CD14-positive monocyte (primary cell): Measurements from ENCODE around the gene GASK1A. TPM values are rescaled to one million over a fixed set of nuclear protein-coding genes. Genes with fewer than 3 reads are reported as not detected.

Experiments used
- DNase-seq, 3 donors: peaks; one replicate each; pipeline ENCODE4 v3.0.0-alpha.2; 2011 to 2022
- H2AFZ ChIP-seq: 2 replicates; pipeline ENCODE4 v1.6.0; 2012; ENCODE audit warnings: mild to moderate bottlenecking, low read depth, low read length, inconsistent platforms; ENCODE audit not compliant: insufficient read depth, poor library complexity, severe bottlenecking
- H3K27ac ChIP-seq, 2 donors: 1 replicate in 1 of 2; 2 replicates in 1 of 2; pipeline ENCODE4 v1.5.1; 2012 to 2013; ENCODE audit warnings: low read length in 2 of 2, control low read depth in 1 of 2, inconsistent platforms in 1 of 2, low read depth in 1 of 2, mild to moderate bottlenecking in 1 of 2
- H3K27me3 ChIP-seq, 2 donors: one replicate each; pipeline versions ENCODE4 v1.6.0 to v1.6.1; 2011 to 2013; ENCODE audit warnings: low read length in 2 of 2; ENCODE audit not compliant: control insufficient read depth in 2 of 2, insufficient read depth in 2 of 2
- H3K36me3 ChIP-seq, 2 donors: replicated peaks in 1 of 2; 1 replicate in 1 of 2; 2 replicates in 1 of 2; pipeline versions ENCODE4 v1.5.1 to v1.6.1; 2012 to 2013; ENCODE audit warnings: low read length in 2 of 2, control low read depth in 1 of 2, inconsistent platforms in 1 of 2, mild to moderate bottlenecking in 1 of 2; ENCODE audit not compliant: insufficient read depth in 2 of 2, control insufficient read depth in 1 of 2
- H3K4me1 ChIP-seq, 2 donors: 1 replicate in 1 of 2; 2 replicates in 1 of 2; pipeline versions ENCODE4 v1.5.1 to v1.6.1; 2012 to 2013; ENCODE audit warnings: low read length in 2 of 2, control low read depth in 1 of 2, inconsistent platforms in 1 of 2, mild to moderate bottlenecking in 1 of 2, moderate library complexity in 1 of 2; ENCODE audit not compliant: insufficient read depth in 2 of 2, control insufficient read depth in 1 of 2
- H3K4me2 ChIP-seq: replicated peaks from 2 replicates; pipeline ENCODE3; 2012; ENCODE audit warnings: low read length, moderate library complexity, mild to moderate bottlenecking; ENCODE audit not compliant: poor library complexity, severe bottlenecking; ENCODE audit errors: extremely low read depth
- H3K4me3 ChIP-seq, 3 experiments: fragments of 200-600 bp in 1 of 3; sonication (generic) in 1 of 3; replicated peaks in 1 of 3; 1 replicate in 2 of 3; 2 replicates in 1 of 3; pipeline ENCODE4 v1.5.1; 2011 to 2013; ENCODE audit warnings: low read length in 3 of 3, mild to moderate bottlenecking in 3 of 3, control low read depth in 2 of 3, low read depth in 2 of 3, inconsistent platforms in 1 of 3, moderate library complexity in 1 of 3
- H3K79me2 ChIP-seq: 2 replicates; pipeline ENCODE4 v1.6.0; 2012; ENCODE audit warnings: mild to moderate bottlenecking, control low read depth, inconsistent platforms, low read length, moderate library complexity; ENCODE audit not compliant: insufficient read depth
- H3K9ac ChIP-seq: 2 replicates; pipeline ENCODE4 v1.6.0; 2017; ENCODE audit warnings: low read length, mild to moderate bottlenecking; ENCODE audit not compliant: insufficient read depth, poor library complexity, severe bottlenecking
- H3K9me3 ChIP-seq, 2 donors: replicated peaks in 1 of 2; 1 replicate in 1 of 2; 2 replicates in 1 of 2; pipeline versions ENCODE4 v1.5.1 to v1.6.1; 2012 to 2013; ENCODE audit warnings: low read length in 2 of 2, control low read depth in 1 of 2; ENCODE audit not compliant: control insufficient read depth in 1 of 2, insufficient read depth in 1 of 2
- H4K20me1 ChIP-seq: 2 replicates; pipeline ENCODE4 v1.6.0; 2012; ENCODE audit warnings: mild to moderate bottlenecking, low read length, control low read depth, moderate library complexity; ENCODE audit not compliant: insufficient read depth
- H3K27ac Mint-ChIP-seq, 7 donors: one replicate each; pipeline ENCODE4 v1.8.0; 2020; ENCODE audit warnings: mild to moderate bottlenecking in 7 of 7, mixed read lengths in 7 of 7, moderate library complexity in 6 of 7, inconsistent platforms in 2 of 7
- H3K27me3 Mint-ChIP-seq, 3 donors: one replicate each; pipeline ENCODE4 v1.8.0; 2021 to 2022; ENCODE audit warnings: low read depth in 3 of 3, mild to moderate bottlenecking in 3 of 3, mixed read lengths in 3 of 3, moderate library complexity in 3 of 3, inconsistent platforms in 1 of 3
- H3K36me3 Mint-ChIP-seq, 2 donors: one replicate each; pipeline ENCODE4 v1.8.0; 2020; ENCODE audit warnings: mixed read lengths in 2 of 2, inconsistent platforms in 1 of 2, mild to moderate bottlenecking in 1 of 2
- H3K4me1 Mint-ChIP-seq: one replicate; pipeline ENCODE4 v1.8.0; 2020; ENCODE audit warnings: mild to moderate bottlenecking, mixed read lengths
- H3K4me3 Mint-ChIP-seq, 2 donors: one replicate each; pipeline ENCODE4 v1.8.0; 2020; ENCODE audit warnings: mild to moderate bottlenecking in 2 of 2, mixed read lengths in 2 of 2, moderate library complexity in 1 of 2
- H3K9me3 Mint-ChIP-seq, 7 donors: one replicate each; pipeline ENCODE4 v1.8.0; 2020 to 2022; ENCODE audit warnings: mixed read lengths in 7 of 7, mild to moderate bottlenecking in 6 of 7, moderate library complexity in 6 of 7, inconsistent platforms in 2 of 7
- CTCF ChIP-seq: fragments of 200-600 bp; IDR thresholded peaks from one replicate; pipeline ENCODE4 v1.8.0; 2022; ENCODE audit warnings: antibody characterized with exemption, mild to moderate bottlenecking
- WGBS: methylation state at CpG from one replicate; pipeline ENCODE4 v1.1.5; 2013; ENCODE audit warnings: missing lambda C conversion rate; ENCODE audit not compliant: insufficient coverage; 5-methylcytosine and 5-hydroxymethylcytosine counted together
- intact Hi-C, 2 donors: fragments of 100-400 bp; cut with micrococcal nuclease; formaldehyde crosslinking; loops; one replicate each; pipeline versions ENCODE4 v1.15.0 to v1.15.1; 2023
- polyA plus RNA-seq, 3 donors: library from polyadenylated mRNA; depleted of rRNA in 1 of 3; unstranded in 2 of 3; stranded (reverse) in 1 of 3; fragments of 300-500 nt in 2 of 3; fragments of >200 nt in 1 of 3; fragmentation: Illumina TruSeq in 2 of 3; gene quantifications; 1 replicate in 2 of 3; 2 replicates in 1 of 3; pipeline ENCODE4 v1.2.3, GENCODE V29; 2012 to 2021

Gene GASK1A
- polyA plus RNA-seq, 3 donors = 0.13 TPM; not detected in 2

GRCh38 chr3:42963269-42963668 lies 15.8 kb upstream of the GASK1A start:
- Mint-ChIP-seq H3K9me3 (no peaks in the 10 kb centered on the region), H3K4me1 (no peaks in the 10 kb centered on the region), H3K36me3 (no peaks in the 10 kb centered on the region), H3K27me3 (peaks cover 2 to 7% (median 3%) of the 10 kb centered on the region in 3 donors), H3K4me3 (no peak overlapping the region), H3K27ac (no peak overlapping the region)
- no peak for DNase-seq
- no peaks in the 10 kb centered on the region for H3K36me3 ChIP-seq
- H3K27ac ChIP-seq = no peak overlapping the region
- no peaks in the 10 kb centered on the region for H4K20me1 ChIP-seq
- TF ChIP-seq CTCF = no peak
- no peak overlapping the region for H3K4me3 ChIP-seq
- H3K79me2 ChIP-seq = no peaks in the 10 kb centered on the region
- H2AFZ ChIP-seq = no peak overlapping the region
- intact Hi-C loops = no loop called here
- H3K9ac ChIP-seq = no peak overlapping the region
- H3K27me3 ChIP-seq = no peaks in the 10 kb centered on the region
- H3K4me2 ChIP-seq = no peak overlapping the region
- H3K4me1 ChIP-seq = no peaks in the 10 kb centered on the region
- WGBS = no CpG with 5 or more reads among the region's 2 CpGs
- no peaks in the 10 kb centered on the region for H3K9me3 ChIP-seq

GRCh38 chr3:42964266-42964665 lies 14.8 kb upstream of the GASK1A start:
- no peak for TF ChIP-seq CTCF
- Mint-ChIP-seq H3K9me3 (no peaks in the 10 kb centered on the region), H3K4me3 (no peak overlapping the region), H3K36me3 (no peaks in the 10 kb centered on the region), H3K4me1 (no peaks in the 10 kb centered on the region), H3K27me3 (peaks cover 1 to 4% (median 2%) of the 10 kb centered on the region in 3 donors), H3K27ac (no peak overlapping the region)
- no peaks in the 10 kb centered on the region for H3K36me3 ChIP-seq
- no peaks in the 10 kb centered on the region for H3K9me3 ChIP-seq
- H3K4me2 ChIP-seq = no peak overlapping the region
- no peaks in the 10 kb centered on the region for H3K4me1 ChIP-seq
- H2AFZ ChIP-seq = no peak overlapping the region
- no peak overlapping the region for H3K27ac ChIP-seq
- intact Hi-C loops = no loop called here
- DNase-seq = no peak
- H3K9ac ChIP-seq = no peak overlapping the region
- H3K27me3 ChIP-seq = no peaks in the 10 kb centered on the region
- no peaks in the 10 kb centered on the region for H4K20me1 ChIP-seq
- no peaks in the 10 kb centered on the region for H3K79me2 ChIP-seq
- no peak overlapping the region for H3K4me3 ChIP-seq
- no CpG with 5 or more reads among the region's 4 CpGs for WGBS
